Stimulated activated CD8-positive, alpha-beta memory T cell treated with anti-CD3 and anti-CD28 coated beads, Interleukin-15, amount 100 ng/mL, for 4 hours (primary cell): ENCODE data around the gene CRK.

Experiments used
- DNase-seq, 2 donors: peaks; one replicate each; pipeline ENCODE4 v3.0.0-alpha.2; 2020; ENCODE audit warnings: low read depth in 2 of 2

The CRK gene

GRCh38 chr17:1455797-1456599 is at the start of gene CRK:
TSS of gene CRK (minus strand) at chr17:1456232. CDS start at chr17:1456117, 115 bp downstream.
- peak; percentile 93 to 99 for DNase-seq

GRCh38 chr17:1505586-1505985 is 49.6 kb upstream of the CRK start:
- no peak for DNase-seq

GRCh38 chr17:1504866-1505265 is 48.8 kb upstream of the CRK start:
- no peak for DNase-seq

- no peak for DNase-seq
These were observed 47.7 kb upstream of the CRK start for GRCh38 chr17:1503699-1504098.

- no peak for DNase-seq
These were observed 42.8 kb upstream of the CRK start for GRCh38 chr17:1498869-1499268.

- DNase-seq, result no peak
These were observed 42.2 kb upstream of the CRK start for GRCh38 chr17:1498233-1498632.

- DNase-seq, result no peak
These were observed 41.8 kb upstream of the CRK start for GRCh38 chr17:1497831-1498230.

- no peak for DNase-seq
These were observed 40.8 kb upstream of the CRK start for GRCh38 chr17:1496869-1497268.

GRCh38 chr17:1495265-1495989 is 39.4 kb upstream of the CRK start:
- DNase-seq, result no peak

GRCh38 chr17:1494736-1495253 is 38.8 kb upstream of the CRK start:
- DNase-seq, result no peak

GRCh38 chr17:1494203-1494602 is 38.2 kb upstream of the CRK start:
- DNase-seq, result no peak

GRCh38 chr17:1493291-1493980 is 37.4 kb upstream of the CRK start:
- DNase-seq, result no peak

GRCh38 chr17:1492249-1493206 is 36.5 kb upstream of the CRK start, which contains the start of gene MYO1C:
TSS of gene MYO1C (minus strand) at chr17:1492686. CDS start at chr17:1492487, 199 bp downstream.
- DNase-seq, result no peak

- no peak for DNase-seq
These were observed 35.6 kb upstream of the CRK start for GRCh38 chr17:1491443-1492248.

GRCh38 chr17:1490643-1491442 is 34.8 kb upstream of the CRK start:
- peak in 1 of 2 donors; percentile 36 for DNase-seq

GRCh38 chr17:1488826-1489270 is 32.8 kb upstream of the CRK start:
- DNase-seq, result no peak

GRCh38 chr17:1487939-1488825 is 32.1 kb upstream of the CRK start:
- peak; percentile 26 to 53 for DNase-seq
